LNCaP clone FGC (cell line): ENCODE data around the gene ROR1.
A peak's percentile ranks its signal among the peaks of the same experiment; 100 is the strongest.

ENCODE experiments used
- DNase-seq: peaks from one replicate; pipeline ENCODE4 v3.0.0-alpha.2; 2011; ENCODE audit warnings: low read depth
- H3K4me3 ChIP-seq: 2 replicates; pipeline ENCODE4 v1.5.1; 2011; ENCODE audit warnings: mild to moderate bottlenecking, low read depth, low read length, control low read depth
- TF ChIP-seq, protein P1 (sequence below): IDR thresholded peaks from 2 replicates; pipeline ENCODE4 v1.5.1; 2012; ENCODE audit warnings: mild to moderate bottlenecking; ENCODE audit not compliant: control insufficient read depth, insufficient read depth; ENCODE audit errors: extremely low read depth

The ROR1 gene

DNA sequence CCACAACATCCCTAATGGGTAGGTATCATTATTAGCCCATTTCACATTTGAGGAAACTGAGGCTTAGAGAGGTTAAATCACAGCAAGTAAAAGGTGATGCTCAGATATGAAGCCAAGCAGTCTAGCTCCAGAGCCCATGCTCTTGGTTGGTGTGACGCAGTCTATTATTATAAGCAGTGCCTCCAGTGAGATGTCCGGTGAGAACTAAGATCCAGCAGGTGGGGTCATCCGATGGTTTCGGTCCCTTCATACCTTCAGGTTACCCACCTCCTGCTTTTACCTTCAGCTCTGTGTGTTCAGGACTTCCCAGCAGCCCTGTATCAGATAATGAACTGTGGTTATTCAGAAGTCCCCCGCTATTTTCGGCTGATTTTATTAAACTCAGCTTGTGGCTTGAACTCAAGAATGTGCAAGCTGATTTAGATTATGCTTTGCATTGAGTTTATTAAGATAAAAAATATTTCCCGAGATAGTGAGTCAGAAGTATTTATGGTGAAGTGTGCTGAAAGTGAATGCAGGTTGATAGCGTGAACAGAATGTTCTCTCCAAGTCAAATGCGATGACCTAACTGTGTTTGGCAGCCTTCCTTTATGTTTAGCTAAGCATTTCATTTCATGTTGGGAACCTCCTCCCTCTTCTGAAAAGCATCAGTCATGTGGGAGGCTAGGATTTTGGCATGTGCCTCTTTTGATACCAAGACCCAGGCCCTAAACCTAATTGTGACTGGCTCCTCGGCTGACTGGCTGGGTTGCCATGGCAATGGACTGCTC lies 268.7 kb downstream of the ROR1 start:
- TF ChIP-seq, protein P1, sequence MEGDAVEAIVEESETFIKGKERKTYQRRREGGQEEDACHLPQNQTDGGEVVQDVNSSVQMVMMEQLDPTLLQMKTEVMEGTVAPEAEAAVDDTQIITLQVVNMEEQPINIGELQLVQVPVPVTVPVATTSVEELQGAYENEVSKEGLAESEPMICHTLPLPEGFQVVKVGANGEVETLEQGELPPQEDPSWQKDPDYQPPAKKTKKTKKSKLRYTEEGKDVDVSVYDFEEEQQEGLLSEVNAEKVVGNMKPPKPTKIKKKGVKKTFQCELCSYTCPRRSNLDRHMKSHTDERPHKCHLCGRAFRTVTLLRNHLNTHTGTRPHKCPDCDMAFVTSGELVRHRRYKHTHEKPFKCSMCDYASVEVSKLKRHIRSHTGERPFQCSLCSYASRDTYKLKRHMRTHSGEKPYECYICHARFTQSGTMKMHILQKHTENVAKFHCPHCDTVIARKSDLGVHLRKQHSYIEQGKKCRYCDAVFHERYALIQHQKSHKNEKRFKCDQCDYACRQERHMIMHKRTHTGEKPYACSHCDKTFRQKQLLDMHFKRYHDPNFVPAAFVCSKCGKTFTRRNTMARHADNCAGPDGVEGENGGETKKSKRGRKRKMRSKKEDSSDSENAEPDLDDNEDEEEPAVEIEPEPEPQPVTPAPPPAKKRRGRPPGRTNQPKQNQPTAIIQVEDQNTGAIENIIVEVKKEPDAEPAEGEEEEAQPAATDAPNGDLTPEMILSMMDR: no peak
- no peak overlapping the region for H3K4me3 ChIP-seq
- DNase-seq: peak; percentile 89

DNA sequence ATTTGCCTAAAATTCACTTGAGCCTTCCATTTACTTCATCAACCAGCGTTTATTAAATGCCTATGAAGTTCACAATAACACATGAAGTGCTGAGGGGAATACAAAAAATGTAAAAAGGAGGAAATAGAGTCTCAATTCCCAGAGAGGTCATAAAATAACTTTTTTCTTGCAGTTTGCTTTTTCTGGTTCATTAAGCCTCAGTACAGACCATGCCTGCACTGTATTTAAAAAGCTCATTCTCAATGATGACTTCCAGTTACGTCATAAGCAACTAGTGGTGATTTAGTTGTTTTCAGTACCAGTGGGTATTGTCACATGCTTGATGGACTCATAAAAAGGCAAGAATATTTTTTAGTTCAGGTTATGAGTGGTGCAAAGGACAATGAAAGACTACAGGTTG lies 269.5 kb downstream of the ROR1 start:
- no peak for DNase-seq
- TF ChIP-seq, protein P1: no peak

DNA sequence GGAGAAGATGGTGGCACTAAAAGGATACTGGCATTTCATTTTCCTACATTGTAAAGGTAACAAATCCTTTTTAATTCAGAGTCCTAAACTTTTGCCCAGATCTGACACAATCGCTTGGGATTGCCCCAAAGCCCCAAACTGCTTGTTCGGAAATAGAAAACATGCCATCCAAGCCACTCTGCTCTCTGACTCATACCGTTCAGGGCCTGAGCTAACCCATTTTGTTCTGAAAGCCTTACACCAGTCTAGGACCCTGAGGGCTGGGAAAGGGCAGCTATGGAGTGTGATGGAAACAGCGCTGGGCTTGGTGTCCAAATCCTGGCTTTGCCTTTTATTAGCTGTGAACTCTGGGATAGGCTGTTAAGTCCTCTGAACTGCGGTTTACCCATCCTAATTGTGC lies 270.2 kb downstream of the ROR1 start:
- TF ChIP-seq, protein P1: no peak
- no peak for DNase-seq
- H3K4me3 ChIP-seq: no peak overlapping the region

More for the DNA sequence above, 269.5 kb downstream of the ROR1 start:
- no peak overlapping the region for H3K4me3 ChIP-seq

DNA sequence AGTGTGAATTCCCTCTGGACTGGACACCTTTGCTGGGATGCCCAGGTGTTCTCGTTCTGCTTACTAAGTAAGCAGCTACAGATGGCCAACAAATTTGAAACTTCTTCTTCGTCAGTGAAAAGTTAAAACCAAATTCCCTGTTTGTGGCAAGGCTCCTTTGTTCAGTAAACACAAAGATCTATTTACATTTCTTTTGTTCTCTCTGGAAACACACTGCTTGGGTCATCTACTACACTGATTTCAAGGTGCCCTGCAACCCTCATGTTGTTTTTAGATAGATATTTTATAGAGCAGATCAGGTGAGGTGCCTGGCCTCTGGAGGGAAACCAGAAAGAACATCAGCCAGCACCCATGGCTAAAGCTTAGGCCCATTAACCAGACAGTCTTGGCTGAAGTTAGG lies 272.4 kb downstream of the ROR1 start:
- no peak for DNase-seq
- TF ChIP-seq, protein P1: no peak
- H3K4me3 ChIP-seq: no peak overlapping the region

DNA sequence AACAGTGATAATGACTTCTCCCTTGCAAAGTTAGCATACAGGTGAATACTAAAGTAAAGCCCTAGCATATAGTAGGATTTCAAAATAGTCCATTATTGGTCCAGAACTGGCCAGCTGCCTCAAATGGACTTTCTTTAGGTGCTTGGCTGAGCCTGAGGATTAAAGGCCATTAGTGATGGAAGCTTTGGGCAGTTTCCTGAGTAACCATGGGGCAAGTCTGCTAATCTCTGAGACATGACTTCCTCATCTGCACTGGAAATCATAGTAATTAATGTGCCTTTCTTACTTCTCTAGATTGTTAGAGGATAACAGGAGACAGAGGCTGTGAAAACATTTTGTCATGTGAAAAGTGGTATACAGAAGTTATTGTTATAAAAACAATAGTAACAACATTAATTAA lies 273.1 kb downstream of the ROR1 start:
- TF ChIP-seq, protein P1: no peak
- H3K4me3 ChIP-seq: no peak overlapping the region
- no peak for DNase-seq

DNA sequence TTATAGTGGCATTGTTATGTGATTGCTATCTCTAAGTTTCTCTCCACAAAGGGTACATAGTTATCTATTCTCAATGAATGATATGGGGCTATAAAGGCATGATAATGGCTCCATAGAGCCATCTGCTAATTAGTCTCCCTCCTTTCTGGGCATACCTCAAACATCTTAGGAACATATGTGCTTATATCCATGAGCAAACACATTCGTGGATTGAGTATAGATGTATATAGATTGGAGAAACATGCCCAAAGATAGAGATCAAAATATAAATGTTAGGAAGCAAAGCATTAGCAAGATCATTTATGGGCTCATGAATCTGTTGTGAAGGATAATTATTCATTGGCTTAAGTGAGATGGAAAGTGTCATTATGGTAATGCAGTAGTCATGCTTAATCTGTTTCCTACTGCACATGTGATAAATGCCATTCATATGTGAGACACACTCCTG lies 273.8 kb downstream of the ROR1 start:
- TF ChIP-seq, protein P1: no peak
- H3K4me3 ChIP-seq: no peak overlapping the region
- no peak for DNase-seq
